Peyer's patch (tissue), 4 donors: Measurements from ENCODE around the gene KRT13.

Source experiments
- POLR2A ChIP-seq, 2 donors: fragments of 450-650 bp; IDR thresholded peaks; one replicate each; pipeline ENCODE4 v1.5.1; 2017; ENCODE audit warnings: antibody characterized with exemption in 2 of 2, mild to moderate bottlenecking in 2 of 2, moderate library complexity in 2 of 2
- TF ChIP-seq, protein P1 (sequence below), 6 experiments: fragments of 450-650 bp in 4 of 6; fragments of 200-600 bp in 2 of 6; sonication (generic) in 1 of 6; IDR thresholded peaks; one replicate each; pipeline ENCODE4 v1.5.1; 2017 to 2019; ENCODE audit warnings: antibody characterized with exemption in 6 of 6, mild to moderate bottlenecking in 3 of 6, moderate library complexity in 1 of 6

DNA sequence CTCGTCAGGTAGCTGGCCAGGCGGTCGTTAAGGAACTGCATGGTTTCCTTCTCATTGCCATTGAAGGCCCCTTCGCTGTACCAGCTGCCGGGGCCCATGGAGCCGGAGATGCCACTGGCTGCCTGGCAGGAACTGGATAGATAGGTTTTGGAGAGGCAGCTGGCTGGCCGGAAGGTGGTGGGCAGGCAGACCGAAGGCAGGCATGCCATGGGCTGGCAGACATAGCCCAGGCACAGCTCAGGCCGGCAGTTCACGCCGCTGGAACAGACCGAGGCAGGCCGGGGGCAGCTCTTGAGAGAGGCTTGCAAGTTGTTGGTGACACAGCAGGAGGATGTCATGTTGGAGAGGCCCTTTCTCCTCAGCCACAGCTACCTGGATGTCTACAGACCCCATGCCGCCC, 38.4 kb downstream of the KRT13 start, which contains the start of gene KRT32:
- TF ChIP-seq, protein P1, sequence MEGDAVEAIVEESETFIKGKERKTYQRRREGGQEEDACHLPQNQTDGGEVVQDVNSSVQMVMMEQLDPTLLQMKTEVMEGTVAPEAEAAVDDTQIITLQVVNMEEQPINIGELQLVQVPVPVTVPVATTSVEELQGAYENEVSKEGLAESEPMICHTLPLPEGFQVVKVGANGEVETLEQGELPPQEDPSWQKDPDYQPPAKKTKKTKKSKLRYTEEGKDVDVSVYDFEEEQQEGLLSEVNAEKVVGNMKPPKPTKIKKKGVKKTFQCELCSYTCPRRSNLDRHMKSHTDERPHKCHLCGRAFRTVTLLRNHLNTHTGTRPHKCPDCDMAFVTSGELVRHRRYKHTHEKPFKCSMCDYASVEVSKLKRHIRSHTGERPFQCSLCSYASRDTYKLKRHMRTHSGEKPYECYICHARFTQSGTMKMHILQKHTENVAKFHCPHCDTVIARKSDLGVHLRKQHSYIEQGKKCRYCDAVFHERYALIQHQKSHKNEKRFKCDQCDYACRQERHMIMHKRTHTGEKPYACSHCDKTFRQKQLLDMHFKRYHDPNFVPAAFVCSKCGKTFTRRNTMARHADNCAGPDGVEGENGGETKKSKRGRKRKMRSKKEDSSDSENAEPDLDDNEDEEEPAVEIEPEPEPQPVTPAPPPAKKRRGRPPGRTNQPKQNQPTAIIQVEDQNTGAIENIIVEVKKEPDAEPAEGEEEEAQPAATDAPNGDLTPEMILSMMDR (IDR thresholded peaks at IDR 0.05), result no peak
- no peak for TF ChIP-seq POLR2A (IDR thresholded peaks at IDR 0.05)
